DOHH2 (cell line): ENCODE results near the gene IGSF9B.

Experiments
- CTCF ChIP-seq: fragments of 200-600 bp; sonication (generic); IDR thresholded peaks from one replicate; pipeline ENCODE4 v1.5.1; 2014; ENCODE audit warnings: antibody characterized with exemption, mild to moderate bottlenecking, low read depth, low read length; ENCODE audit not compliant: poor library complexity, severe bottlenecking
- EZH2phosphoT487 ChIP-seq: fragments of 200-600 bp; sonication (generic); IDR thresholded peaks from 2 replicates; pipeline ENCODE4 v1.6.1; 2017; ENCODE audit warnings: borderline replicate concordance, mild to moderate bottlenecking, antibody characterized with exemption, low read length, moderate library complexity, mixed read lengths

- TF ChIP-seq CTCF (no peak), EZH2phosphoT487 (no peak)
These were observed 20.4 kb upstream of the IGSF9B start for GRCh38 chr11:133977067-133977677.
